Measurements from ENCODE around the gene NAALADL2.

DNA sequence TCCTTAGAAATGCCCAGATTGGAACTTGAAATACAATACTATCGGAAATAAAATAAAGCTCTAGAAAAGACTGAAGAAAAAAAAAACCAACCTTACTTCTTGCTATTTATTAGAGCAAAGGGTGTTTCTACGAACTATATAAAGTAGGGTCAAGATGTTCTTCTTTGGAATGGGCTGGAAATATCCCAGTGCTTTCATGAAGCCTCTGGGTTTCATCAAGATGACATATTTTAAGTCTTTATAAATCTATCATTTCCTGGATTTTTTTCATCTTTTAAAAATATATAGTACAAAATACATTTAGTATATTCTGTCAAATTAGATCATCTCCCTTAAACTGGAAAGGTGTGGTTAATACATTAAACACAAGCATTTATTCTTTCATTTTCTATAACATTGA lies 978.8 kb downstream of the NAALADL2 start:
- TF ChIP-seq, protein P1, sequence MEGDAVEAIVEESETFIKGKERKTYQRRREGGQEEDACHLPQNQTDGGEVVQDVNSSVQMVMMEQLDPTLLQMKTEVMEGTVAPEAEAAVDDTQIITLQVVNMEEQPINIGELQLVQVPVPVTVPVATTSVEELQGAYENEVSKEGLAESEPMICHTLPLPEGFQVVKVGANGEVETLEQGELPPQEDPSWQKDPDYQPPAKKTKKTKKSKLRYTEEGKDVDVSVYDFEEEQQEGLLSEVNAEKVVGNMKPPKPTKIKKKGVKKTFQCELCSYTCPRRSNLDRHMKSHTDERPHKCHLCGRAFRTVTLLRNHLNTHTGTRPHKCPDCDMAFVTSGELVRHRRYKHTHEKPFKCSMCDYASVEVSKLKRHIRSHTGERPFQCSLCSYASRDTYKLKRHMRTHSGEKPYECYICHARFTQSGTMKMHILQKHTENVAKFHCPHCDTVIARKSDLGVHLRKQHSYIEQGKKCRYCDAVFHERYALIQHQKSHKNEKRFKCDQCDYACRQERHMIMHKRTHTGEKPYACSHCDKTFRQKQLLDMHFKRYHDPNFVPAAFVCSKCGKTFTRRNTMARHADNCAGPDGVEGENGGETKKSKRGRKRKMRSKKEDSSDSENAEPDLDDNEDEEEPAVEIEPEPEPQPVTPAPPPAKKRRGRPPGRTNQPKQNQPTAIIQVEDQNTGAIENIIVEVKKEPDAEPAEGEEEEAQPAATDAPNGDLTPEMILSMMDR (IDR thresholded peaks at IDR 0.05; ENCODE audit: low read depth, low read length, missing input control) = no peak
- no peak for TF ChIP-seq TAF1 (conservative IDR thresholded peaks at IDR 0.05)
- TF ChIP-seq, protein P2, sequence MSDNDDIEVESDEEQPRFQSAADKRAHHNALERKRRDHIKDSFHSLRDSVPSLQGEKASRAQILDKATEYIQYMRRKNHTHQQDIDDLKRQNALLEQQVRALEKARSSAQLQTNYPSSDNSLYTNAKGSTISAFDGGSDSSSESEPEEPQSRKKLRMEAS (IDR thresholded peaks at IDR 0.05) = no peak
- no peak for TF ChIP-seq FOXA2 (IDR thresholded peaks at IDR 0.05)
- no peak for TF ChIP-seq EGR1 (IDR thresholded peaks at IDR 0.05; ENCODE audit: low read depth in 2 of 2)
- TF ChIP-seq SP1 (IDR thresholded peaks at IDR 0.05) = no peak
- TF ChIP-seq JUND (IDR thresholded peaks at IDR 0.05) = no peak
- no peak for TF ChIP-seq YY1 (IDR thresholded peaks at IDR 0.05)

All from liver (tissue), 3 donors.